Keratinocyte (primary cell): Measurements from ENCODE around the gene CHMP6. TPM values are rescaled to one million over a fixed set of nuclear protein-coding genes. Genes with fewer than 3 reads are reported as not detected.
"Not testable (repeated sequence)": the region's sequence is repeated elsewhere in the genome, so short reads cannot be mapped to it uniquely, and the experiment has no call there.

Source experiments
- DNase-seq: peaks from one replicate; pipeline ENCODE4 v3.0.0-alpha.2; 2011; ENCODE audit warnings: low read depth, missing footprints, low spot score
- FAIRE-seq: peaks from 2 replicates; lab custom pipeline; 2011; peaks lifted over from hg19 to GRCh38; lab: Jason Lieb, UNC
- H2AFZ ChIP-seq: 2 replicates; pipeline ENCODE4 v1.6.0; 2012; ENCODE audit warnings: low read length, control low read depth, inconsistent platforms; ENCODE audit not compliant: control insufficient read depth
- H3K27ac ChIP-seq: 2 replicates; pipeline ENCODE4 v1.5.1; 2011; ENCODE audit warnings: low read length; ENCODE audit not compliant: control insufficient read depth, insufficient read depth
- H3K27me3 ChIP-seq: 3 replicates; pipeline ENCODE4 v1.6.0; 2011; ENCODE audit warnings: low read length; ENCODE audit not compliant: control insufficient read depth, insufficient read depth; ENCODE audit errors: extremely low read depth
- H3K36me3 ChIP-seq, 2 experiments: 2 replicates in 1 of 2; 3 replicates in 1 of 2; pipeline ENCODE4 v1.5.1; 2011; ENCODE audit warnings: low read length in 2 of 2, mild to moderate bottlenecking in 1 of 2; ENCODE audit not compliant: control insufficient read depth in 2 of 2, insufficient read depth in 2 of 2; ENCODE audit errors: extremely low read depth in 1 of 2
- H3K4me1 ChIP-seq: 3 replicates; pipeline ENCODE4 v1.5.1; 2011; ENCODE audit warnings: low read length; ENCODE audit not compliant: control insufficient read depth, insufficient read depth; ENCODE audit errors: extremely low read depth
- H3K4me2 ChIP-seq: 3 replicates; pipeline ENCODE4 v1.6.0; 2011; ENCODE audit warnings: low read depth, low read length; ENCODE audit not compliant: control insufficient read depth, insufficient read depth; ENCODE audit errors: extremely low read depth
- H3K4me3 ChIP-seq, 3 experiments: fragments of 200-600 bp in 1 of 3; sonication (generic) in 1 of 3; 2 replicates in 2 of 3; 3 replicates in 1 of 3; pipeline ENCODE4 v1.5.1; 2011 to 2016; ENCODE audit warnings: low read length in 3 of 3, mild to moderate bottlenecking in 3 of 3, control low read depth in 2 of 3, inconsistent platforms in 1 of 3, low read depth in 1 of 3, mixed read lengths in 1 of 3, mixed run types in 1 of 3, moderate library complexity in 1 of 3; ENCODE audit not compliant: control insufficient read depth in 2 of 3, insufficient read depth in 2 of 3; ENCODE audit errors: extremely low read depth in 1 of 3
- H3K79me2 ChIP-seq: 2 replicates; pipeline ENCODE4 v1.6.0; 2012; ENCODE audit warnings: low read length; ENCODE audit not compliant: control insufficient read depth, insufficient read depth
- H3K9ac ChIP-seq: 3 replicates; pipeline ENCODE4 v1.6.0; 2011; ENCODE audit warnings: low read length; ENCODE audit not compliant: control insufficient read depth, insufficient read depth; ENCODE audit errors: extremely low read depth
- H3K9me1 ChIP-seq: 3 replicates; pipeline ENCODE4 v1.6.0; 2011; ENCODE audit warnings: low read length; ENCODE audit not compliant: control insufficient read depth, insufficient read depth; ENCODE audit errors: extremely low read depth
- H3K9me3 ChIP-seq: 2 replicates; pipeline ENCODE4 v1.5.1; 2012; ENCODE audit warnings: low read depth, low read length; ENCODE audit not compliant: control insufficient read depth
- H4K20me1 ChIP-seq: 3 replicates; pipeline ENCODE4 v1.6.0; 2011; ENCODE audit warnings: low read length; ENCODE audit not compliant: control insufficient read depth, insufficient read depth; ENCODE audit errors: extremely low read depth
- CTCF ChIP-seq, 3 experiments: IDR thresholded peaks in 1 of 3; conservative IDR thresholded peaks in 1 of 3; optimal IDR thresholded peaks in 1 of 3; 2 replicates in 2 of 3; 3 replicates in 1 of 3; pipeline versions ENCODE3 to v1.5.1; 2011; ENCODE audit warnings: low read length in 3 of 3, mild to moderate bottlenecking in 3 of 3, moderate library complexity in 2 of 3, control low read depth in 1 of 3, inconsistent platforms in 1 of 3; ENCODE audit not compliant: insufficient read depth in 2 of 3; ENCODE audit errors: extremely low read depth in 1 of 3
- EZH2 ChIP-seq: IDR thresholded peaks from one replicate; pipeline ENCODE4 v1.6.1; 2012; ENCODE audit warnings: inconsistent platforms, mild to moderate bottlenecking, low read length, moderate library complexity
- dilution Hi-C: fragments of 300-500 bp; cut with MboI; formaldehyde crosslinking; loops from one replicate; pipeline ENCODE4 v1.7.0; 2020; ENCODE audit warnings: low sequenced_read_pairs; ENCODE audit not compliant: extremely low pct_ligation_motif_present
- polyA plus RNA-seq, 5 experiments: library from polyadenylated mRNA; depleted of rRNA in 3 of 5; stranded (reverse) in 3 of 5; stranded (forward) in 1 of 5; unstranded in 1 of 5; fragments of >200 nt; gene quantifications; 1 replicate in 1 of 5; 2 replicates in 3 of 5; 3 replicates in 1 of 5; pipeline versions ENCODE4 v1.2.1 to v1.2.3, GENCODE V29; 2011 to 2012; ENCODE audit warnings: missing spikeins in 2 of 5, low read depth in 1 of 5, low replicate concordance in 1 of 5

Gene CHMP6
- polyA plus RNA-seq, 1 donor (not counting 4 experiments of a cell fraction or from before 2014, with no cell fraction given) = 20.9 TPM

DNA sequence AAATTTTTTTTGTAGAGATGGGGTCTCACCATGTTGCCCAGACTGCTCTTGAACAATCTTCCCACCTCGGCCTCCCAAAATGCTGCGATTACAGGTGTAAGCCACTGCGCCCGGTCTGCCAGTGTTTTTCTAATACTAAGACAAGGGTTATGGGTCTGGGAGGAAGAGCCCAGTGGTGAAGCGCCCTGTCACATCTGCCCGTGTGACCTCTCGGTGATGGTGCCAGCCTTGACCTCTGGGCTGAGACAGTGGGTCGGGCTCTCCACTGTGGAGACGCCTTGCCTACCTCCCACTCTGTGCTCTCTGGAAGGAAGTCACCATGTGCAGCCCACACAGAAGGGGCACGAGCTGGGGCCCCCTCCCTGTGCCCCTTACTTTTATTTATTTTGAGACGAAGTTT, 38.2 kb downstream of the CHMP6 start:
- Histone ChIP-seq H3K36me3 (no peaks in the 10 kb centered on the region), H3K9ac (no peak overlapping the region), H3K4me1 (peaks cover 2% of the 10 kb centered on the region), H3K4me3 (no peak overlapping the region), H4K20me1 (no peaks in the 10 kb centered on the region), H3K79me2 (no peaks in the 10 kb centered on the region), H3K9me3 (peaks cover 3% of the 10 kb centered on the region), H3K27me3 (peaks cover 47% of the 10 kb centered on the region), H3K9me1 (no peaks in the 10 kb centered on the region), H3K4me2 (no peak overlapping the region), H3K27ac (no peak overlapping the region), H2AFZ (no peak overlapping the region)
- no peak for TF ChIP-seq CTCF (optimal IDR thresholded peaks at IDR 0.05 in 1 of 3, IDR thresholded peaks at IDR 0.05 in 1 of 3, conservative IDR thresholded peaks at IDR 0.05 in 1 of 3; ENCODE audit: extremely low read depth in 1 of 3, insufficient read depth in 2 of 3, low read length in 3 of 3)
- TF ChIP-seq EZH2 = no peak
- dilution Hi-C loops = no loop called here
- no peak for FAIRE-seq
- DNase-seq = no peak

GRCh38 chr17:81030312-81030711, 38.7 kb downstream of the CHMP6 start:
- H4K20me1 ChIP-seq, H3K27ac ChIP-seq, H3K4me3 ChIP-seq, H3K4me2 ChIP-seq, H3K36me3 ChIP-seq, H3K79me2 ChIP-seq, DNase-seq, H3K9ac ChIP-seq, H3K4me1 ChIP-seq, dilution Hi-C loops, H3K9me3 ChIP-seq, FAIRE-seq, H2AFZ ChIP-seq, H3K9me1 ChIP-seq: not testable (repeated sequence)
- H3K27me3 ChIP-seq = peaks cover 43% of the 10 kb centered on the region
